ENCODE data around the gene PGLYRP2.
"Not testable (repeated sequence)": the region's sequence is repeated elsewhere in the genome, so short reads cannot be mapped to it uniquely, and the experiment has no call there.

Gene PGLYRP2, protein sequence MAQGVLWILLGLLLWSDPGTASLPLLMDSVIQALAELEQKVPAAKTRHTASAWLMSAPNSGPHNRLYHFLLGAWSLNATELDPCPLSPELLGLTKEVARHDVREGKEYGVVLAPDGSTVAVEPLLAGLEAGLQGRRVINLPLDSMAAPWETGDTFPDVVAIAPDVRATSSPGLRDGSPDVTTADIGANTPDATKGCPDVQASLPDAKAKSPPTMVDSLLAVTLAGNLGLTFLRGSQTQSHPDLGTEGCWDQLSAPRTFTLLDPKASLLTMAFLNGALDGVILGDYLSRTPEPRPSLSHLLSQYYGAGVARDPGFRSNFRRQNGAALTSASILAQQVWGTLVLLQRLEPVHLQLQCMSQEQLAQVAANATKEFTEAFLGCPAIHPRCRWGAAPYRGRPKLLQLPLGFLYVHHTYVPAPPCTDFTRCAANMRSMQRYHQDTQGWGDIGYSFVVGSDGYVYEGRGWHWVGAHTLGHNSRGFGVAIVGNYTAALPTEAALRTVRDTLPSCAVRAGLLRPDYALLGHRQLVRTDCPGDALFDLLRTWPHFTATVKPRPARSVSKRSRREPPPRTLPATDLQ

DNA sequence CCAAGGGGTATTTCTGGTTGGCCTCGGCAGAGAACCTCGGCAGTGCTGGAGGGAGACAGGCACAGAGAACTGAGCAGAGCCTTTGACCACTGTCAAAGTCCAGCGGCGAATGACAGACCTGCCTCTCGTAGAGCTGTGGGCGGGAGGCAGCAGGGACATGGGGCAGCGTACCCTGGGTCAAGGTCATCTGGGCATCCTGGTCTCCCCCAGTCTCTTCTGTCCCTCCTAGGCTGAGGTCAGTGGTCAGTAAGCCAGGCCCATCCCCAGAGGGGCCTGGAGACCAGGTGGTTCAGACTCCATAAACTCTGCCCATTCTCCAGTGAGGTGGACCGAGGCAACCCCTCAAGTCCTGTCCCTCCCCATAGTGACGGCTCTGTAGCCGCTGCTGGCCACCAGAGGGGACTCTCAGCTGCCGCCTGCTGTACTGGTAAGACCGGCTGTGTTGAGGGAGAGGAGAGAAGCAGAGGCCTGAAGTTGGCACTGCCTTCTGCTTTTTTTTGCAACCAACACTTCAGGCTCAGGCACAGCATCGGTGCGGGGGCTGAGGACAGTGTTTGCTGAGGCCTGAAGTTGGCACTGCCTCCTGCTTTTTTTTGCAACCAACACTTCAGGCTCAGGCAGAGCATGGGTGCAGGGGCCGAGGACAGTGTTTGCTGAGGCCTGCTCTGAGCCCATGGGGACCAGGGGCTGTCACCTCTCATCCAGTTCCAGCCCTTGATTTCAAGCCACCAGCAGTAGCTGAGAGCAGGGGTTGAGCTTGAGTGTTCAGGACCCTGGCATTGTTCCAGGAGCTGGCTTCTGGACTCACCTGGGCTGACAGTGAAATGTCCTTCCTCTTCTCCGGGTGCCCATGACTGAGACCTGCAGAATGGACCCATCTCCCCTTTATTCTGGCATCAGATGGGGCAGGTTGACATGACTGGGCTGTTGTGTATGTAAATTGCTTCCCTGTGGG, at the start of gene PGLYRP2:
Gene PGLYRP2, minus strand, starts transcription at position 111 of the 955 bp plus-strand sequence. CDS start 130 bp downstream, outside the sequence.
- H3K27ac ChIP-seq (ENCODE audit: low read depth, low read length), result no peak within 1 kb of the TSS
- H3K4me3 ChIP-seq (ENCODE audit: low read depth, low read length), result no peak within 1 kb of the TSS
- H3K9ac ChIP-seq (ENCODE audit: low read depth, low read length), result no peak within 1 kb of the TSS
- no peaks in the 10 kb centered on the region for H3K4me1 ChIP-seq (ENCODE audit: control insufficient read depth, insufficient read depth, low read length)
- H3K27me3 ChIP-seq (ENCODE audit: control insufficient read depth, insufficient read depth, low read length), result no peaks in the 10 kb centered on the region
- H3K36me3 ChIP-seq (ENCODE audit: control insufficient read depth, insufficient read depth, low read length), result no peaks in the 10 kb centered on the region
- H3K9me3 ChIP-seq (ENCODE audit: control insufficient read depth, insufficient read depth, low read length), result peaks cover 61% of the 10 kb centered on the region

DNA sequence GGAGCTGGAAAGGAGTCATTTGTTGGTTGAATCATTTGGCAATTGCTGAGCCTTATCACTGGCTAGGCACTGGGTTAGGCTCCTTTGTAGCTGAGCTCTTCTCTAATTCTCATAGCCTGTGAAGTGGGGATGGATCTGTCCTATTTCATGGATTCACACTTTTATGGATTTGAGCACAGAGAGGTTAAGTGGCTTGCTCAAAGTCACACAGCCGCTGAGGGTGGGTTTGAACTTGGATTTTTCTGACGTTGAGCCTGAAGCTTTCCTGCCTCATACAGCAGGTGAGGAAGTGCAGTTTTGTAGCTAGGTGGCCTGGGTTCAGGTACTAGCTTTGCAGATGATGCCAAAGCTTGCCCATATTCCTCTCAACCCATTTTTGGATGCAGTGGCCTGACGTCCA, 48.4 kb upstream of the PGLYRP2 start:
- Histone ChIP-seq H3K4me1 (ENCODE audit: control insufficient read depth, insufficient read depth, low read length) (no peaks in the 10 kb centered on the region), H3K9me3 (ENCODE audit: control insufficient read depth, insufficient read depth, low read length) (peaks cover 75% of the 10 kb centered on the region), H3K27me3 (ENCODE audit: control insufficient read depth, insufficient read depth, low read length) (no peaks in the 10 kb centered on the region)

DNA sequence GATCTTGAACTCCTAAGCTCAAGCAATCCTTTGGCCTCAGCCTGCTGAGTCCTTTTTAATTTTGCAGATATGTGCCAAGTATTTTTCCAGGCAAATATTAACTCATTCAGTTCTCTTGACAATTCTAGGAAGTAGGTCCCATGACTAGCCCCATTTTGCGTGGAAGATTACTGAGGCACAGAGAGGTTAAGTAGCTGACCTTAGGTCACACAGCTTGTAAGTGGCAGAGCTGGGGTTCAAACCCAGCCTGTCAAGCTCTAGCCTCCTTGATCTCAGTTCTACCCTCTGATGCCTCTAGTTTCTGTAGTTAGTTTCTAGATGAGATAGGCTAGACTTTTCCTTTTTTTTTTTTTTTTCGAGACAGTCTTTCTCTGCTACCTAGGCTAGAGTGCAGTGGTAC, 47.1 kb upstream of the PGLYRP2 start:
- Histone ChIP-seq H3K27me3 (ENCODE audit: control insufficient read depth, insufficient read depth, low read length) (no peaks in the 10 kb centered on the region), H3K9me3 (ENCODE audit: control insufficient read depth, insufficient read depth, low read length) (peaks cover 76% of the 10 kb centered on the region), H3K9ac (ENCODE audit: low read depth, low read length) (no peak overlapping the region), H3K4me3 (ENCODE audit: low read depth, low read length) (no peak overlapping the region), H3K36me3 (ENCODE audit: control insufficient read depth, insufficient read depth, low read length) (no peaks in the 10 kb centered on the region), H3K27ac (ENCODE audit: low read depth, low read length) (no peak overlapping the region), H3K4me1 (ENCODE audit: control insufficient read depth, insufficient read depth, low read length) (no peaks in the 10 kb centered on the region)

More for the DNA sequence above, 48.4 kb upstream of the PGLYRP2 start:
- Histone ChIP-seq H3K4me3 (ENCODE audit: low read depth, low read length) (no peak overlapping the region), H3K27ac (ENCODE audit: low read depth, low read length) (no peak overlapping the region), H3K9ac (ENCODE audit: low read depth, low read length) (no peak overlapping the region), H3K36me3 (ENCODE audit: control insufficient read depth, insufficient read depth, low read length) (no peaks in the 10 kb centered on the region)

DNA sequence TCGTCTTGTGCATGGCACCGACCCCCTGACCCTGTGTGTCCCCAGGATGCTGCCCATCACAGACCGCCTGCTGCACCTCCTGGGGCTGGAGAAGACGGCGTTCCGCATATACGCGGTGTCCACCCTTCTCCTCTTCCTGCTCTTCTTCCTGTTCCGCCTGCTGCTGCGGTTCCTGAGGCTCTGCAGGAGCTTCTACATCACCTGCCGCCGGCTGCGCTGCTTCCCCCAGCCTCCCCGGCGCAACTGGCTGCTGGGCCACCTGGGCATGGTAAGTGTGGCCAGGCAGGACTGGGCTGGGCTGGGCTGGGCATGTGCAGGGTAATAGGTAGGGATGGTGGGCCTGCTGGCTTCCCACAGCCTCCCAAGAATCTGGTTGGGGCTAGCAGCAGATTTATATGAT, 46.0 kb upstream of the PGLYRP2 start:
- H3K36me3 ChIP-seq (ENCODE audit: control insufficient read depth, insufficient read depth, low read length), result no peaks in the 10 kb centered on the region
- peaks cover 69% of the 10 kb centered on the region for H3K9me3 ChIP-seq (ENCODE audit: control insufficient read depth, insufficient read depth, low read length)
- no peaks in the 10 kb centered on the region for H3K27me3 ChIP-seq (ENCODE audit: control insufficient read depth, insufficient read depth, low read length)
- H3K4me1 ChIP-seq (ENCODE audit: control insufficient read depth, insufficient read depth, low read length), result no peaks in the 10 kb centered on the region
- H3K27ac ChIP-seq (ENCODE audit: low read depth, low read length), result no peak overlapping the region
- H3K4me3 ChIP-seq (ENCODE audit: low read depth, low read length), result no peak overlapping the region
- H3K9ac ChIP-seq (ENCODE audit: low read depth, low read length), result no peak overlapping the region

DNA sequence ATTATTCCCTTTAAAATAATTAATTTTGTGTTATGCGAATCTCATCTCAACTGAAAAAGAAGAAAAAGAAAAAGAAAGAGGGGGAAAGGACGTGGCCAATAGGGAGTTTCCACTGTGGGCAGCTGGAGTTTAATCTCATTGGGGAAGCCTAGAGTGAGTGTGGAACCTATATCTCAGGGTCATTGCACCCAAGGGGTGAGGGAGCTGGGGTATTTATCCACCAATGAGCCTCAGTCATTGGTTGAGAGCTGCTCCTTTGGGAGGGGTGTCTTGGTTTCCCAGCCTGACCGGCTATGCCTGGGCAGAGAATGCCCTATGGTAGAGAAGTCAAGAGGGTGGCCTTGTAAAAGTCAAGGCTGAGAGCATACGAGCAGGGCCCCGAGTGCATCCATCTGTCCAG, 45.5 kb upstream of the PGLYRP2 start:
- Histone ChIP-seq H3K9ac (ENCODE audit: low read depth, low read length) (no peak overlapping the region), H3K27me3 (ENCODE audit: control insufficient read depth, insufficient read depth, low read length) (no peaks in the 10 kb centered on the region), H3K36me3 (ENCODE audit: control insufficient read depth, insufficient read depth, low read length) (no peaks in the 10 kb centered on the region), H3K4me3 (ENCODE audit: low read depth, low read length) (no peak overlapping the region), H3K9me3 (ENCODE audit: control insufficient read depth, insufficient read depth, low read length) (peaks cover 67% of the 10 kb centered on the region), H3K4me1 (ENCODE audit: control insufficient read depth, insufficient read depth, low read length) (no peaks in the 10 kb centered on the region), H3K27ac (ENCODE audit: low read depth, low read length) (no peak overlapping the region)

DNA sequence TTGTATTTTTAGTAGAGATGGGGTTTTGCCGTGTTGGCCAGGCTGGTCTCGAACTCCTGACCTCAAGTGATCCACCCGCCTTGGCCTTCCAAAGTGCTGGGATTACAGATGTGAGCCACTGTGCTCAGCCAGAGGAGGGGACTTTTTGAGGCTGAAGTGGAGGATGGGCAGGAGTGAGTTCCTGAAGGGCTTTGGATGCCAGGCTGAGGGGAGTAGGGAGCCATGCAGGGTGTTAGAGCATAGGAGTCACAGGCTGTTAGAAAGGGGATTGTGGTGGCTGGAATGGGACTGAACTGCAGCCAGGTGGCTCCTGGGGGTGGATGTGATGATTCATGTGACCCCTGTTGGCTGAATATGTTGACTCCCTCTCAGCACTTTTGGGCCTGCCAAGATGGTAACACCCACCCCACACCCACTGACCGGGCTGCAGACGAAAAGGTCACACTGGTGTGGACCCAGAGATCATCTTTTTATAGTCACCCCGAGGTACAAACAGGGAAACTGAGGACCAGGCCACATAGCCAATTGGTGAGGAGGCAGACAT, 40.2 kb upstream of the PGLYRP2 start:
- peaks cover 73% of the 10 kb centered on the region for H3K9me3 ChIP-seq (ENCODE audit: control insufficient read depth, insufficient read depth, low read length)
- H3K36me3 ChIP-seq (ENCODE audit: control insufficient read depth, insufficient read depth, low read length), result no peaks in the 10 kb centered on the region
- H3K4me3 ChIP-seq (ENCODE audit: low read depth, low read length), result no peak overlapping the region
- no peak overlapping the region for H3K9ac ChIP-seq (ENCODE audit: low read depth, low read length)
- no peak overlapping the region for H3K27ac ChIP-seq (ENCODE audit: low read depth, low read length)
- H3K27me3 ChIP-seq (ENCODE audit: control insufficient read depth, insufficient read depth, low read length), result no peaks in the 10 kb centered on the region
- no peaks in the 10 kb centered on the region for H3K4me1 ChIP-seq (ENCODE audit: control insufficient read depth, insufficient read depth, low read length)

DNA sequence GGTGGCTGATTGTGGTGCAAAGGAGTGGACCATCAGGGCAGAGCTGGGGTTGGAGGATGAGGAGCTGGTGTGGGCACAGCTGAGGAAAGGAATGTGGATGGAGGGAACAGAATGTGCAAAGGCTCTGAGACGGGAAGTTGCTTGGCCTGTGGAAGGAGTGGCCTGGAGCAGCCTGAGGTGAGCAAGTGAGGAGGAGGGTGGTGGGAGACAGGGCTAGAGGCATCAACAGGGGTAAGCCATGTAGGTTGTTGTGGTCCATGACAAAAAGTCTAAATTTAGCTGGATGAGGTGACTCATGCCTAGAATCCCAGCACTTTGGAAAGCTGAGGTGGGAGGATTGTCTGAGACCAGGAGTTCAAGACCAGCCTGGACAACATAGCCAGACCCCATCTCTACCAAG, 38.5 kb upstream of the PGLYRP2 start:
- Histone ChIP-seq H3K4me3 (ENCODE audit: low read depth, low read length) (no peak overlapping the region), H3K27me3 (ENCODE audit: control insufficient read depth, insufficient read depth, low read length) (no peaks in the 10 kb centered on the region), H3K9me3 (ENCODE audit: control insufficient read depth, insufficient read depth, low read length) (peaks cover 69% of the 10 kb centered on the region), H3K36me3 (ENCODE audit: control insufficient read depth, insufficient read depth, low read length) (no peaks in the 10 kb centered on the region), H3K27ac (ENCODE audit: low read depth, low read length) (no peak overlapping the region), H3K9ac (ENCODE audit: low read depth, low read length) (no peak overlapping the region), H3K4me1 (ENCODE audit: control insufficient read depth, insufficient read depth, low read length) (no peaks in the 10 kb centered on the region)

DNA sequence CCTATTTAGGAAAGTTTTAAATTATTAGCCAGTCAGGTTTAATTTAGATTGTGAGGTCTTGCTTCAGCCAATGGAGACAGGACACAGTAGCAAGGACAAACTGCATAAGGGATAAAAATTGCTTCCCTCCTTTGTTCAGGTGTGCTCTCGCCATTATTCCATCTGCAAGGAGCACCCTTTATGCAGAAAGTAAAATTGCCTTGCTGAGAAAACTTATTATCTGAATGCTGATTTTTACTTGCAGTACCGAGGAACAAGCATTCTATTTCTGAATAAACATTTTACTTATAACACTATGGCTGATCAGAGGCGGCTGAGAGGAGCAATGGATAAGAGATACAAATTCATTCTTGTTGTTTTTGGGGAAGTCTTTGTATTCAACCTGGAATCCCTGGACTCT, 37.1 kb upstream of the PGLYRP2 start:
- H3K9ac ChIP-seq (ENCODE audit: low read depth, low read length), result no peak overlapping the region
- no peaks in the 10 kb centered on the region for H3K36me3 ChIP-seq (ENCODE audit: control insufficient read depth, insufficient read depth, low read length)
- no peaks in the 10 kb centered on the region for H3K4me1 ChIP-seq (ENCODE audit: control insufficient read depth, insufficient read depth, low read length)
- H3K9me3 ChIP-seq (ENCODE audit: control insufficient read depth, insufficient read depth, low read length), result peaks cover 73% of the 10 kb centered on the region
- H3K27ac ChIP-seq (ENCODE audit: low read depth, low read length), result no peak overlapping the region
- H3K27me3 ChIP-seq (ENCODE audit: control insufficient read depth, insufficient read depth, low read length), result no peaks in the 10 kb centered on the region
- H3K4me3 ChIP-seq (ENCODE audit: low read depth, low read length), result no peak overlapping the region

DNA sequence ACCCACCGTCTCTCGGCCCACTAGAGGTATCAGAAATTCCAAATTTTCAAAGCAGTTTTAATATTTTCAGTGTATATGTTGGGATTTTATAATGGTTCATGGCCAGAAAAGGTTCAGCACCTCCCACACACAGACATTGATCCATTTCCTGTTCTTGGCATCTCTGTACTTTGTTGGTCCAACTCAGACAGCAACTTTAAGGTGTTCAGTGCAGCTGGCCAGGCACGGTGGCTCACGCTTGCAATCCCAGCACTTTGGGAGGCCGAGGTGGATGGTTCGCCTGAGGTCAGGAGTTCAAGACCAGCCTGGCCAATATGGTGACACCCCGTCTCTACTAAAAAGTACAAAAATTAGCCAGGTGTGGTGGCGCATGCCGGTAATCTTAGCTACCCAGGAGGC, 35.9 kb upstream of the PGLYRP2 start:
- H3K9me3 ChIP-seq (ENCODE audit: control insufficient read depth, insufficient read depth, low read length), result peaks cover 76% of the 10 kb centered on the region
- not testable (repeated sequence) for H3K27me3 ChIP-seq (ENCODE audit: control insufficient read depth, insufficient read depth, low read length); H3K4me1 ChIP-seq (ENCODE audit: control insufficient read depth, insufficient read depth, low read length); H3K9ac ChIP-seq (ENCODE audit: low read depth, low read length); H3K4me3 ChIP-seq (ENCODE audit: low read depth, low read length); H3K36me3 ChIP-seq (ENCODE audit: control insufficient read depth, insufficient read depth, low read length); H3K27ac ChIP-seq (ENCODE audit: low read depth, low read length)

DNA sequence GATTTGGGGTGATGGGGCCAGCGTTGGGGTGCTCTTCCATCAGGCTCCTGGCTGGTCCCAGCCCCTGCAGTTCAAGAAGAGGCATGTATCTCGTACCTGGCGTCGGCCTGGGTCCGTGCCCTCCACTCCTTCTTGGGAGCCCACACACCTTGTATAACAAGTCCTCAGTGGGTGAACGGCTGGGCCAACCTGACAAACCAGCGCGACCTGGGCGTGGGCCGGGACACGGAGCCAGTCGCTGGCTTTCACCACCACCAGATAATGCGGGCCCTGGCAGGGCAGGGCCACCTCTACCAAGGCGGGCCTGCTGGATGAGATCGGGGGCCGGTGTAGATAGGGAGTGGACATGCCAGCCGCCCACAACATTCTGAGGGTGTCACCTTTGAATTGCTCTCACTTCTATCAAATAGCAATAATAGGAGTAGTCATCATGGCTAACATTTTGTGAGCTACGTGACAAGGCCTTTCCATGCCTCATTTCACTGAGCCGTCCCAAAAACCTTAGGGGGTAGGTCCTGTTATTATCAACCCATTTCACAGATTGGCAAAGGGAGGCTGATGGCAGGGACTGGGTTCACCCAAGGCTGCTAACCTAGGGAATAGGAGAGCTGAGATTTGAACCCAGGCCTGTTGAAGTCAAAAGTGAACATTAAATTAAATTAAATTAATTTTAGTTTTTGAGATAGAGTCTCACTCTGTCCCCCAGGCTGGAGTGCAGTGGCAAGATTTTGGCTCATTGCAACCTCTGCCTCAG, 32.5 kb upstream of the PGLYRP2 start:
- H3K27ac ChIP-seq (ENCODE audit: low read depth, low read length), result no peak overlapping the region
- H3K9me3 ChIP-seq (ENCODE audit: control insufficient read depth, insufficient read depth, low read length), result peaks cover 76% of the 10 kb centered on the region
- H3K27me3 ChIP-seq (ENCODE audit: control insufficient read depth, insufficient read depth, low read length), result no peaks in the 10 kb centered on the region; the same call in 1 of the 2 replicates
- no peak overlapping the region for H3K9ac ChIP-seq (ENCODE audit: low read depth, low read length)
- no peaks in the 10 kb centered on the region for H3K36me3 ChIP-seq (ENCODE audit: control insufficient read depth, insufficient read depth, low read length)
- H3K4me1 ChIP-seq (ENCODE audit: control insufficient read depth, insufficient read depth, low read length), result no peaks in the 10 kb centered on the region
- H3K4me3 ChIP-seq (ENCODE audit: low read depth, low read length), result no peak overlapping the region
